MM.1S (cell line): ENCODE measurements around the gene FYN.

Experiments
- DNase-seq: peaks from one replicate; pipeline ENCODE4 v3.0.0-alpha.2; 2015
- H2AFZ ChIP-seq: fragments of 300-600 bp; sonication (generic); 2 replicates; pipeline ENCODE4 v1.6.0; 2016; ENCODE audit warnings: antibody characterized with exemption, low read length
- H3F3A ChIP-seq: fragments of 300-600 bp; sonication (generic); 2 replicates; pipeline ENCODE4 v1.6.1; 2016; ENCODE audit warnings: mild to moderate bottlenecking, antibody characterized with exemption, low read length, moderate library complexity, mixed read lengths; ENCODE audit not compliant: insufficient read depth
- H3K27ac ChIP-seq: fragments of 300-600 bp; sonication (generic); 2 replicates; pipeline ENCODE4 v1.5.1; 2016; ENCODE audit warnings: mild to moderate bottlenecking, low read length
- H3K27me3 ChIP-seq: fragments of 300-600 bp; sonication (generic); replicated peaks from 2 replicates; pipeline ENCODE4 v1.6.0; 2016; ENCODE audit warnings: low read length; ENCODE audit not compliant: insufficient read depth
- H3K36me3 ChIP-seq: fragments of 300-600 bp; sonication (generic); replicated peaks from 2 replicates; pipeline ENCODE4 v1.6.1; 2016; ENCODE audit warnings: mild to moderate bottlenecking, low read length, mixed read lengths; ENCODE audit not compliant: insufficient read depth
- H3K4me1 ChIP-seq: fragments of 300-600 bp; sonication (generic); 2 replicates; pipeline ENCODE4 v1.6.1; 2016; ENCODE audit warnings: low read length, mixed read lengths
- H3K4me2 ChIP-seq: fragments of 300-600 bp; sonication (generic); 2 replicates; pipeline ENCODE4 v1.6.0; 2016; ENCODE audit warnings: low read depth, low read length
- H3K4me3 ChIP-seq: fragments of 300-600 bp; sonication (generic); 2 replicates; pipeline ENCODE4 v1.5.1; 2016; ENCODE audit warnings: low read length, mixed read lengths
- H3K79me2 ChIP-seq: fragments of 300-600 bp; sonication (generic); 2 replicates; pipeline ENCODE4 v1.6.1; 2016; ENCODE audit warnings: mixed run types, low read length, mixed read lengths
- H3K9ac ChIP-seq: fragments of 300-600 bp; sonication (generic); 2 replicates; pipeline ENCODE4 v1.6.1; 2016; ENCODE audit warnings: low read length, mixed read lengths
- H3K9me2 ChIP-seq: fragments of 300-600 bp; sonication (generic); replicated peaks from 2 replicates; pipeline ENCODE4 v1.6.1; 2016; ENCODE audit warnings: mild to moderate bottlenecking, low read length, mixed read lengths; ENCODE audit not compliant: insufficient read depth
- H3K9me3 ChIP-seq: fragments of 300-600 bp; sonication (generic); replicated peaks from 2 replicates; pipeline ENCODE4 v1.6.1; 2016; ENCODE audit warnings: mild to moderate bottlenecking, low read length, mixed read lengths; ENCODE audit not compliant: insufficient read depth
- H4K20me1 ChIP-seq: fragments of 300-600 bp; sonication (generic); 2 replicates; pipeline ENCODE4 v1.6.1; 2016; ENCODE audit warnings: mild to moderate bottlenecking, low read length, moderate library complexity, mixed read lengths; ENCODE audit not compliant: insufficient read depth
- CTCF ChIP-seq: fragments of 300-600 bp; sonication (generic); IDR thresholded peaks from 2 replicates; pipeline ENCODE4 v1.5.1; 2016; ENCODE audit warnings: antibody characterized with exemption, low read length, mixed read lengths
- EZH2 ChIP-seq: fragments of 300-600 bp; sonication (generic); optimal IDR thresholded peaks from 2 replicates; pipeline ENCODE3; 2017; ENCODE audit warnings: low read depth, mild to moderate bottlenecking, antibody characterized with exemption, low read length, mixed read lengths
- EZH2phosphoT487 ChIP-seq: fragments of 300-600 bp; sonication (generic); IDR thresholded peaks from 2 replicates; pipeline ENCODE4 v1.6.1; 2018; ENCODE audit warnings: antibody characterized with exemption, low read length

FYN gene

GRCh38 chr6:111748231-111748647 lies 125.0 kb downstream of the FYN start:
- H3K79me2 ChIP-seq: no peaks in the 10 kb centered on the region

DNA sequence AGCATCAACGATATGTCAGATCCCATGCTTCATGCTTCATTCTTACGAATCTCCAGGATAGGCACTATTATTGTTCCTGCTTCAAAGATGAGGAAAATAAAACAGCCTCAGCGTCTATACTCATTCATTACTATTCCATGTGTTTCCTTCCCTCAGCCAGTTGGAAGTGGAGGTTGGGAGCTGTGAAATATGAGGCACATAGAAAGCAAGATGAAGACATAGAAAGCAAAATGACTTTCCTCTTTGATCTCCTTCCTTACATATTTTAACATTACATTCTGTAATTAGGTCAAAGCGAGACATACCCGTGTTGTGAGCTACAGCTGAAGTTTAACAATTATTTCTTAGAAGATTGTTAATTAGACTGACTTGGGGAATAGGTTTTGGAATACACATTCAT lies 125.4 kb downstream of the FYN start:
- Histone ChIP-seq H2AFZ (no peak overlapping the region), H3K9me2 (no peaks in the 10 kb centered on the region), H3K27me3 (no peaks in the 10 kb centered on the region), H3K4me2 (no peak overlapping the region), H3K9ac (no peak overlapping the region), H3K79me2 (no peaks in the 10 kb centered on the region), H3K9me3 (no peaks in the 10 kb centered on the region), H3K4me3 (no peak overlapping the region), H3K27ac (no peak overlapping the region), H3K4me1 (peaks cover 25% of the 10 kb centered on the region), H3K36me3 (no peaks in the 10 kb centered on the region), H4K20me1 (no peaks in the 10 kb centered on the region), H3F3A (peaks cover 3% of the 10 kb centered on the region; the same call in 1 of the 2 replicates)
- no peak for DNase-seq
- TF ChIP-seq CTCF: no peak
- no peak for TF ChIP-seq EZH2
- TF ChIP-seq EZH2phosphoT487: no peak

More at GRCh38 chr6:111748231-111748647, 125.0 kb downstream of the FYN start:
- Histone ChIP-seq H3K9me3 (no peaks in the 10 kb centered on the region), H3K9ac (no peak overlapping the region), H2AFZ (no peak overlapping the region), H3K36me3 (no peaks in the 10 kb centered on the region), H3F3A (peaks cover 3% of the 10 kb centered on the region; the same call in 1 of the 2 replicates), H3K27me3 (no peaks in the 10 kb centered on the region), H3K9me2 (no peaks in the 10 kb centered on the region), H3K27ac (no peak overlapping the region), H3K4me2 (no peak overlapping the region), H4K20me1 (no peaks in the 10 kb centered on the region), H3K4me1 (peaks cover 27% of the 10 kb centered on the region), H3K4me3 (no peak overlapping the region)
- DNase-seq: no peak
- TF ChIP-seq EZH2phosphoT487 (no peak), EZH2 (no peak), CTCF (no peak)

- Histone ChIP-seq H3K27me3 (no peaks in the 10 kb centered on the region), H4K20me1 (no peaks in the 10 kb centered on the region), H3K27ac (no peak overlapping the region), H3K9ac (no peak overlapping the region), H3K36me3 (no peaks in the 10 kb centered on the region), H3F3A (peaks cover 3% of the 10 kb centered on the region; the same call in 1 of the 2 replicates), H3K4me3 (no peak overlapping the region), H3K4me1 (peaks cover 20% of the 10 kb centered on the region), H3K4me2 (no peak overlapping the region), H2AFZ (no peak overlapping the region), H3K9me2 (no peaks in the 10 kb centered on the region), H3K79me2 (no peaks in the 10 kb centered on the region), H3K9me3 (no peaks in the 10 kb centered on the region)
- TF ChIP-seq CTCF: no peak
- TF ChIP-seq EZH2phosphoT487: no peak
- TF ChIP-seq EZH2: no peak
- no peak for DNase-seq
These were observed 125.9 kb downstream of the FYN start for GRCh38 chr6:111747396-111747795.
